ES-I3 (cell line): ENCODE data around the gene AKIRIN2.
"Not testable (repeated sequence)": the region's sequence is repeated elsewhere in the genome, so short reads cannot be mapped to it uniquely, and the experiment has no call there.

Experiments used
- H3K36me3 ChIP-seq: 2 replicates; pipeline ENCODE4 v1.6.1; 2013; ENCODE audit warnings: mild to moderate bottlenecking, low read length, control low read depth, moderate library complexity; ENCODE audit not compliant: insufficient read depth
- H3K4me1 ChIP-seq: 2 replicates; pipeline ENCODE4 v1.6.1; 2013; ENCODE audit warnings: mild to moderate bottlenecking, control low read depth, low read length; ENCODE audit not compliant: insufficient read depth
- H3K9ac ChIP-seq: 2 replicates; pipeline ENCODE4 v1.6.1; 2013; ENCODE audit warnings: low read depth, mild to moderate bottlenecking, low read length, moderate library complexity
- H3K9me3 ChIP-seq: 2 replicates; pipeline ENCODE4 v1.6.1; 2013; ENCODE audit warnings: mild to moderate bottlenecking, low read length, moderate library complexity; ENCODE audit not compliant: control insufficient read depth, insufficient read depth

Gene AKIRIN2

GRCh38 chr6:87724983-87725811 is 23.2 kb upstream of the AKIRIN2 start:
- H3K4me1 ChIP-seq, result peaks cover 17% of the 10 kb centered on the region
- H3K9ac ChIP-seq, result no peak overlapping the region
- no peaks in the 10 kb centered on the region for H3K9me3 ChIP-seq
- no peaks in the 10 kb centered on the region for H3K36me3 ChIP-seq

GRCh38 chr6:87723170-87724078 is 21.4 kb upstream of the AKIRIN2 start:
- H3K4me1 ChIP-seq, result peaks cover 17% of the 10 kb centered on the region
- H3K9me3 ChIP-seq, result no peaks in the 10 kb centered on the region
- H3K36me3 ChIP-seq, result no peaks in the 10 kb centered on the region
- no peak overlapping the region for H3K9ac ChIP-seq

- no peaks in the 10 kb centered on the region for H3K9me3 ChIP-seq
- H3K4me1 ChIP-seq, result peaks cover 19% of the 10 kb centered on the region
- no peaks in the 10 kb centered on the region for H3K36me3 ChIP-seq
- no peak overlapping the region for H3K9ac ChIP-seq
These were observed 20.6 kb upstream of the AKIRIN2 start for GRCh38 chr6:87722540-87723169.

- H3K9ac ChIP-seq, result no peak overlapping the region
- H3K4me1 ChIP-seq, result peaks cover 22% of the 10 kb centered on the region
- H3K36me3 ChIP-seq, result no peaks in the 10 kb centered on the region
- no peaks in the 10 kb centered on the region for H3K9me3 ChIP-seq
These were observed 19.3 kb upstream of the AKIRIN2 start for GRCh38 chr6:87721311-87721710.

GRCh38 chr6:87718662-87719433 is 16.8 kb upstream of the AKIRIN2 start:
- no peak overlapping the region for H3K9ac ChIP-seq
- no peaks in the 10 kb centered on the region for H3K9me3 ChIP-seq
- H3K36me3 ChIP-seq, result no peaks in the 10 kb centered on the region
- peaks cover 26% of the 10 kb centered on the region for H3K4me1 ChIP-seq

- no peaks in the 10 kb centered on the region for H3K9me3 ChIP-seq
- no peak overlapping the region for H3K9ac ChIP-seq
- no peaks in the 10 kb centered on the region for H3K36me3 ChIP-seq
- H3K4me1 ChIP-seq, result peaks cover 11% of the 10 kb centered on the region
These were observed 15.0 kb upstream of the AKIRIN2 start for GRCh38 chr6:87716928-87717614.

- Histone ChIP-seq H3K4me1 (peaks cover 16% of the 10 kb centered on the region), H3K9ac (no peak overlapping the region), H3K9me3 (no peaks in the 10 kb centered on the region), H3K36me3 (no peaks in the 10 kb centered on the region)
These were observed 12.2 kb upstream of the AKIRIN2 start for GRCh38 chr6:87714093-87714842.

GRCh38 chr6:87712713-87713112 is 10.7 kb upstream of the AKIRIN2 start:
- peaks cover 14% of the 10 kb centered on the region for H3K4me1 ChIP-seq
- not testable (repeated sequence) for H3K9ac ChIP-seq, H3K9me3 ChIP-seq, H3K36me3 ChIP-seq

GRCh38 chr6:87710090-87710489 is 8.1 kb upstream of the AKIRIN2 start:
- no peaks in the 10 kb centered on the region for H3K9me3 ChIP-seq
- no peak overlapping the region for H3K9ac ChIP-seq
- H3K36me3 ChIP-seq, result no peaks in the 10 kb centered on the region
- peaks cover 10% of the 10 kb centered on the region for H3K4me1 ChIP-seq

- H3K9ac ChIP-seq, H3K9me3 ChIP-seq, H3K4me1 ChIP-seq, H3K36me3 ChIP-seq: not testable (repeated sequence)
These were observed 6.8 kb upstream of the AKIRIN2 start for GRCh38 chr6:87708581-87709427.

- peaks cover 5% of the 10 kb centered on the region; the same call in 1 of the 2 replicates for H3K4me1 ChIP-seq
- no peak overlapping the region for H3K9ac ChIP-seq
- H3K36me3 ChIP-seq, result no peaks in the 10 kb centered on the region
- no peaks in the 10 kb centered on the region for H3K9me3 ChIP-seq
These were observed 4.3 kb upstream of the AKIRIN2 start for GRCh38 chr6:87706187-87706966.
